ENCODE data around the gene GNG5. TPM values are rescaled to one million over a fixed set of nuclear protein-coding genes. Genes with fewer than 3 reads are reported as not detected.

Gene GNG5
- total and polyA plus RNA-seq, 2 experiments from 2014 or later: 131 to 573 TPM

DNA sequence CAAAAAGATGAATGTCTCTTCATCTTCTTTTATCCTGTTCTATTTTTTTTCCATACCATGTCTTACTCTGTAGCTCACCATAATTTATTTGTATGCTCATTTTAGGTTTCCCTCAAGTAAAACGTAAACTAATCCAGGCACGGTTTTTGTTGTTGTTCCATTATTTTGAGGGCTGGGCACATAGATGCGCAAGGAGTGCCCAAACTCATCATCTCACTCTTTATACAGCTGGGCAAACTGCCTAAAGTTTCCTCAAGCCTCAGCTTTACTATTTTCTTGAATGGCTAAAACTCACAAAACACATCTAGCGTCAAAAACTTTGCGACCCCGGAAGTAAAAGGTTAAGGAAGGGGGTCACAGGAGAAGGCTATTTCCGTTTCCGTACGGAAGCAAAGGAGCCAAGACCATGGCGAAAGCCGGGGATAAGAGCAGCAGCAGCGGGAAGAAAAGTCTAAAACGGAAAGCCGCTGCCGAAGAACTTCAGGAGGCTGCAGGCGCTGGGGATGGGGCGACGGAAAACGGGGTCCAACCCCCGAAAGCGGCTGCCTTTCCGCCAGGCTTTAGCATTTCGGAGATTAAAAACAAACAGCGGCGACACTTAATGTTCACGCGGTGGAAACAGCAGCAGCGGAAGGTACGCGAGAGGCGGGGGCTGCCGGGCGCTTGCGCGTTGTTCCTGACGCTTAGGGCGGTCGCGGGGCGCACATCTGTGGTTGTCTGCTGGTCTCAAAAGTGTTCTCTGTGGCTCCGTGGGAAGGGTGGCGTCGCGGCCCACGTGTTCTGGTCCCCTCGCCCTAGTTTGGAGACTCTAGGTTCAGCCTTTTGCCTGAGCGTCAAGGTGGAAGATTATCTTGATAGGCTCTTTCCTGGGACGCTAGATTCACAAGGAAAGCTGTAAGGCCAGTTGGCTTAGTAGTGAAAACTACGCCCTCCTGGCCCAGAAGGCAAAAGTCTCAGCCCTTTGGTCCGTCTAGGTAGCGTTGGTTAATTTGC is 27.2 kb downstream of the GNG5 start, which contains the start of gene RPF1:
TSS of gene RPF1 (plus strand) at position 391 of the 993 bp plus-strand sequence. CDS start at position 407, 16 bp downstream.
- Histone ChIP-seq H3K79me2 (peaks cover 43% of the 10 kb centered on the region), H3K4me3 (peak within 1 kb of the TSS; percentile 84)
- TF ChIP-seq EZH2 (IDR thresholded peaks at IDR 0.05; ENCODE audit: borderline replicate concordance): no peak
- TF ChIP-seq, protein P1, sequence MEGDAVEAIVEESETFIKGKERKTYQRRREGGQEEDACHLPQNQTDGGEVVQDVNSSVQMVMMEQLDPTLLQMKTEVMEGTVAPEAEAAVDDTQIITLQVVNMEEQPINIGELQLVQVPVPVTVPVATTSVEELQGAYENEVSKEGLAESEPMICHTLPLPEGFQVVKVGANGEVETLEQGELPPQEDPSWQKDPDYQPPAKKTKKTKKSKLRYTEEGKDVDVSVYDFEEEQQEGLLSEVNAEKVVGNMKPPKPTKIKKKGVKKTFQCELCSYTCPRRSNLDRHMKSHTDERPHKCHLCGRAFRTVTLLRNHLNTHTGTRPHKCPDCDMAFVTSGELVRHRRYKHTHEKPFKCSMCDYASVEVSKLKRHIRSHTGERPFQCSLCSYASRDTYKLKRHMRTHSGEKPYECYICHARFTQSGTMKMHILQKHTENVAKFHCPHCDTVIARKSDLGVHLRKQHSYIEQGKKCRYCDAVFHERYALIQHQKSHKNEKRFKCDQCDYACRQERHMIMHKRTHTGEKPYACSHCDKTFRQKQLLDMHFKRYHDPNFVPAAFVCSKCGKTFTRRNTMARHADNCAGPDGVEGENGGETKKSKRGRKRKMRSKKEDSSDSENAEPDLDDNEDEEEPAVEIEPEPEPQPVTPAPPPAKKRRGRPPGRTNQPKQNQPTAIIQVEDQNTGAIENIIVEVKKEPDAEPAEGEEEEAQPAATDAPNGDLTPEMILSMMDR (IDR thresholded peaks at IDR 0.05; ENCODE audit: poor library complexity): no peak
- no peak for TF ChIP-seq EZH2phosphoT487 (IDR thresholded peaks at IDR 0.05; ENCODE audit: low read depth, severe bottlenecking, unreplicated experiment)

DNA sequence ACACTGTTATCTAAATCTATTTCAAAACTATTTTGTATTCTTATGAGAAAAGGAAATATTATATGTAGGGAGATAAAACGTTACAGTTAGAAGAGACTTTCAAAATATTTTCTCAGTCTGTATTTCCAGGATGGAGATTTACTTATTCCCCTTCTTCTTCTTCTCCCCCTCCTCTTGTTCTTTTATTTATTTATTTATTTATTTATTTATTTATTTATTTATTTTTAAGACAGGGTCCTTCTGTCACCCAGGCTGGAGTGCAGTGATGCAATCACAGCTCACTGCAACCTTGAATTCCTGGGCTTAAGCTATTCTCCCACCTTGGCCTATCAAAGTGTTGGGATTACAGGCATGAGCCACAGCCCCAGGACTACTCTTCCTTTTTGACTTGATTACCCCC is 30.2 kb downstream of the GNG5 start:
- Histone ChIP-seq H2AFZ (no peak overlapping the region), H3K79me2 (peaks cover 16% of the 10 kb centered on the region), H3K4me3 (no peak overlapping the region), H3K27ac (no peak overlapping the region), H3K4me2 (no peak overlapping the region), H3K9me3 (ENCODE audit: low read depth) (no peaks in the 10 kb centered on the region), H3K9me2 (replicated peaks; ENCODE audit: insufficient read depth) (no peaks in the 10 kb centered on the region), H3K36me3 (replicated peaks; ENCODE audit: insufficient read depth, low read depth) (no peaks in the 10 kb centered on the region), H3K27me3 (peaks cover 52% of the 10 kb centered on the region), H3K4me1 (ENCODE audit: insufficient read depth) (peaks cover 12% of the 10 kb centered on the region), H4K20me1 (ENCODE audit: insufficient read depth, poor library complexity, severe bottlenecking) (peaks cover 11% of the 10 kb centered on the region)
- no peak for TF ChIP-seq EZH2phosphoT487 (IDR thresholded peaks at IDR 0.05; ENCODE audit: low read depth, severe bottlenecking, unreplicated experiment)
- TF ChIP-seq, protein P1 (IDR thresholded peaks at IDR 0.05; ENCODE audit: poor library complexity): no peak
- WGBS (ENCODE audit: low lambda C conversion rate, missing lambda C conversion rate): 48% methylated on average over 1 of the region's 1 CpG
- DNase-seq (ENCODE audit: low spot score): no peak

More for the DNA sequence above, 27.2 kb downstream of the GNG5 start, which contains the start of gene RPF1:
- Histone ChIP-seq H3K27me3 (peaks cover 30% of the 10 kb centered on the region), H3K36me3 (replicated peaks; ENCODE audit: insufficient read depth, low read depth) (no peaks in the 10 kb centered on the region), H3K9me2 (replicated peaks; ENCODE audit: insufficient read depth) (no peaks in the 10 kb centered on the region), H2AFZ (peak within 1 kb of the TSS; percentile 99), H3K27ac (peak within 1 kb of the TSS; percentile 91), H4K20me1 (ENCODE audit: insufficient read depth, poor library complexity, severe bottlenecking) (peaks cover 12% of the 10 kb centered on the region), H3K4me1 (ENCODE audit: insufficient read depth) (peaks cover 14% of the 10 kb centered on the region), H3K9me3 (ENCODE audit: low read depth) (no peaks in the 10 kb centered on the region), H3K4me2 (peak within 1 kb of the TSS; percentile 89)
- peak; percentile 80 for DNase-seq (ENCODE audit: low spot score)
- 7% methylated on average over 51 of the region's 51 CpGs for WGBS (ENCODE audit: low lambda C conversion rate, missing lambda C conversion rate)

DNA sequence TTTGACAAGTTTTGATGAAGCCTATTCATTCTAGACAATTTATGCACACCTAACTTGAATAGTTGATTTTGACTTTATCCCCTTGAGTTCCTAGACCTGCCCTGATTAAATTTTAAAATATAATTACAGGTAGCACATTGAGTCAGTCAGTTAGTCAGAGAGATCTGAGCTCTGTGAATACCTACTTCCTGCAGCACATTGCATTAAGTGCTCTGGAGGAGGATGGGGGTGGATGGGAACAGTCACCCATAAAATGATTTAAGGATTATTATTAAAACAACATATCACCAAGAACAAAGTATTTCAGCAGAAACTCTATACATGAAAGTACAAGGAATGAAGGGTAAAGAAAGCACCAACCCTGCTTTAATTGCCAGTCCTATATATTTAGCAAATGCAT is 39.1 kb downstream of the GNG5 start:
- TF ChIP-seq, protein P1 (IDR thresholded peaks at IDR 0.05; ENCODE audit: poor library complexity): no peak
- TF ChIP-seq EZH2phosphoT487 (IDR thresholded peaks at IDR 0.05; ENCODE audit: low read depth, severe bottlenecking, unreplicated experiment) (no peak), EZH2 (IDR thresholded peaks at IDR 0.05; ENCODE audit: borderline replicate concordance) (no peak)
- Histone ChIP-seq H3K27me3 (peaks cover 65% of the 10 kb centered on the region), H3K4me3 (no peak overlapping the region), H3K36me3 (replicated peaks; ENCODE audit: insufficient read depth, low read depth) (no peaks in the 10 kb centered on the region), H2AFZ (no peak overlapping the region), H4K20me1 (ENCODE audit: insufficient read depth, poor library complexity, severe bottlenecking) (no peaks in the 10 kb centered on the region), H3K4me1 (ENCODE audit: insufficient read depth) (no peaks in the 10 kb centered on the region), H3K27ac (no peak overlapping the region), H3K79me2 (no peaks in the 10 kb centered on the region), H3K9me3 (ENCODE audit: low read depth) (no peaks in the 10 kb centered on the region), H3K9me2 (replicated peaks; ENCODE audit: insufficient read depth) (no peaks in the 10 kb centered on the region), H3K4me2 (no peak overlapping the region)
- DNase-seq (ENCODE audit: low spot score): no peak

Measured in hepatocyte (in vitro differentiated cells).